Breast epithelium (tissue), 3 donors: ENCODE data around the gene LSS.

ENCODE experiments used
- POLR2A ChIP-seq: fragments of 450-650 bp; IDR thresholded peaks from one replicate; pipeline ENCODE4 v1.6.1; 2016; ENCODE audit warnings: antibody characterized with exemption, mild to moderate bottlenecking, moderate library complexity
- POLR2AphosphoS5 ChIP-seq, 3 donors: sonication (generic); formaldehyde crosslinking; IDR thresholded peaks; one replicate each; pipeline ENCODE4 v1.6.1; 2017; ENCODE audit warnings: antibody characterized with exemption in 3 of 3
- TF ChIP-seq, protein P1 (sequence below), 3 donors: fragments of 450-650 bp; IDR thresholded peaks; one replicate each; pipeline ENCODE4 v1.5.1; 2016 to 2017; ENCODE audit warnings: antibody characterized with exemption in 3 of 3, mild to moderate bottlenecking in 3 of 3, moderate library complexity in 3 of 3

DNA sequence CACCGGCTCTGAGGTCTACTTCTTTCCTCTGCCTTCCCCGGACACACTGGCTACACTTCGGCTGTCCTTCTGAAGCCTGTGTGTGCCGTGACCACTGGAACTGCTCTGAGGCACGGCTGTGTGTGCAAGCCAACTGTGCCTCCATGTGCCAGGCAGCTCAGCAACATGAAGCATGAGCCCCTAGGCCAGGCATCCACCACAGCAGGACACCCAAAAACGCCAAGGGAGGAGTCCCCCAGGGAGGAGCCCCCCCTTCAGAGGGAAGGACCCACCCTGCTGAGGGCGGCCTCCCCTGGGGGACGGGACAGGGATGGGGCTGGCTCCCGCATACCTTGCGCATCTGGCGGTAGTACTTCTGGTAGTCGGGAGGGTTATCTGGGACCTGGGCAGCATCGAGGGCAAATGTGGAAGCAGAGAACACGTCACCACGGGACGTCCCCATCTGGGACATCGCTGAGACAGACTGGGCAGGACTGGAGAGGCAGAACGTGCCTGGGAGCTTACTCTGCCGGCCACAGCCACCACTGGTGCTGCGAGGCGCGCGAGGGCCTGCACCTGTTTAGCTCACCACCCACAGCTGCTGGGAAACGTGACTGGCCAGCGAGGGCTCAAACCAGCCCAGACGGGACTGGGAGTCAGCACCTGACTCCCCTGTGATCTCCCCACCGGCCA lies 20.5 kb downstream of the LSS start:
- TF ChIP-seq, protein P1, sequence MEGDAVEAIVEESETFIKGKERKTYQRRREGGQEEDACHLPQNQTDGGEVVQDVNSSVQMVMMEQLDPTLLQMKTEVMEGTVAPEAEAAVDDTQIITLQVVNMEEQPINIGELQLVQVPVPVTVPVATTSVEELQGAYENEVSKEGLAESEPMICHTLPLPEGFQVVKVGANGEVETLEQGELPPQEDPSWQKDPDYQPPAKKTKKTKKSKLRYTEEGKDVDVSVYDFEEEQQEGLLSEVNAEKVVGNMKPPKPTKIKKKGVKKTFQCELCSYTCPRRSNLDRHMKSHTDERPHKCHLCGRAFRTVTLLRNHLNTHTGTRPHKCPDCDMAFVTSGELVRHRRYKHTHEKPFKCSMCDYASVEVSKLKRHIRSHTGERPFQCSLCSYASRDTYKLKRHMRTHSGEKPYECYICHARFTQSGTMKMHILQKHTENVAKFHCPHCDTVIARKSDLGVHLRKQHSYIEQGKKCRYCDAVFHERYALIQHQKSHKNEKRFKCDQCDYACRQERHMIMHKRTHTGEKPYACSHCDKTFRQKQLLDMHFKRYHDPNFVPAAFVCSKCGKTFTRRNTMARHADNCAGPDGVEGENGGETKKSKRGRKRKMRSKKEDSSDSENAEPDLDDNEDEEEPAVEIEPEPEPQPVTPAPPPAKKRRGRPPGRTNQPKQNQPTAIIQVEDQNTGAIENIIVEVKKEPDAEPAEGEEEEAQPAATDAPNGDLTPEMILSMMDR (IDR thresholded peaks at IDR 0.05) = no peak
- TF ChIP-seq POLR2AphosphoS5 (IDR thresholded peaks at IDR 0.05) (no peak), POLR2A (no peak)
